Caco-2 (cell line): Measurements from ENCODE around the gene RPS6KC1. TPM values are rescaled to one million over a fixed set of nuclear protein-coding genes. Genes with fewer than 3 reads are reported as not detected.
"Not testable (repeated sequence)": the region's sequence is repeated elsewhere in the genome, so short reads cannot be mapped to it uniquely, and the experiment has no call there.

Experiments used
- BruUV-seq: library from RNA; stranded (reverse); fragments of 400-500 nt; replicated peaks from 2 replicates; lab custom pipeline; 2021; lab: Mats Ljungman, UMichigan
- CTCF ChIA-PET: fragments of 300-600 bp; sonication (Branson Sonifier 250); formaldehyde crosslinking; loops from one replicate; lab custom pipeline; 2022; ENCODE audit warnings: antibody characterized with exemption; lab: Charles Lee
- POLR2A ChIA-PET: fragments of 300-600 bp; sonication (Branson Sonifier 250); formaldehyde crosslinking; loops from one replicate; lab custom pipeline; 2022; ENCODE audit warnings: antibody characterized with exemption; lab: Charles Lee
- DNase-seq, 2 experiments: peaks; one replicate each; pipeline versions ENCODE4 v3.0.0 to v3.0.0-alpha.2; 2020 to 2022
- H3K27me3 ChIP-seq: replicated peaks from 2 replicates; pipeline ENCODE4 v1.6.0; 2011; ENCODE audit warnings: low read length; ENCODE audit not compliant: control insufficient read depth, insufficient read depth
- H3K36me3 ChIP-seq: 2 replicates; pipeline ENCODE4 v1.5.1; 2011; ENCODE audit warnings: low read length; ENCODE audit not compliant: control insufficient read depth, insufficient read depth
- H3K4me1 ChIP-seq: fragments of 250-450 bp; sonication (Bioruptor Pico); 2 replicates; pipeline ENCODE4 v1.5.1; 2020; ENCODE audit warnings: mild to moderate bottlenecking
- H3K4me3 ChIP-seq: 2 replicates; pipeline ENCODE4 v1.5.1; 2011; ENCODE audit warnings: low read depth, mild to moderate bottlenecking, control low read depth, low read length
- H3K9me3 ChIP-seq: fragments of 250-450 bp; sonication (Bioruptor Pico); 2 replicates; pipeline ENCODE4 v1.5.1; 2020; ENCODE audit warnings: mild to moderate bottlenecking, moderate library complexity
- H3K27ac Mint-ChIP-seq: one replicate; pipeline ENCODE4 v1.8.0; 2022; ENCODE audit warnings: mixed read lengths; ENCODE audit not compliant: unreplicated experiment
- H3K27me3 Mint-ChIP-seq: one replicate; pipeline ENCODE4 v1.8.0; 2022; ENCODE audit warnings: mixed read lengths; ENCODE audit not compliant: insufficient read depth, unreplicated experiment
- H3K36me3 Mint-ChIP-seq: one replicate; pipeline ENCODE4 v1.8.0; 2022; ENCODE audit warnings: mild to moderate bottlenecking, mixed read lengths; ENCODE audit not compliant: insufficient read depth, unreplicated experiment
- H3K4me1 Mint-ChIP-seq: one replicate; pipeline ENCODE4 v1.8.0; 2022; ENCODE audit warnings: low read depth, mixed read lengths; ENCODE audit not compliant: unreplicated experiment
- H3K4me3 Mint-ChIP-seq: one replicate; pipeline ENCODE4 v1.8.0; 2022; ENCODE audit warnings: mild to moderate bottlenecking, moderate library complexity, mixed read lengths; ENCODE audit not compliant: unreplicated experiment
- H3K9me3 Mint-ChIP-seq: one replicate; pipeline ENCODE4 v1.8.0; 2022; ENCODE audit warnings: mixed read lengths; ENCODE audit not compliant: unreplicated experiment
- CTCF ChIP-seq, 2 experiments: fragments of 200-600 bp in 1 of 2; IDR thresholded peaks; 1 replicate in 1 of 2; 2 replicates in 1 of 2; pipeline versions ENCODE4 v1.5.1 to v1.8.0; 2011 to 2022; ENCODE audit warnings: antibody characterized with exemption in 1 of 2, control low read depth in 1 of 2, inconsistent platforms in 1 of 2, low read depth in 1 of 2, low read length in 1 of 2, mild to moderate bottlenecking in 1 of 2, moderate library complexity in 1 of 2; ENCODE audit not compliant: insufficient read depth in 1 of 2, severe bottlenecking in 1 of 2, unreplicated experiment in 1 of 2
- intact Hi-C: fragments of 100-400 bp; cut with micrococcal nuclease; formaldehyde crosslinking; loops from one replicate; pipeline ENCODE4 v1.10.0; 2022; ENCODE audit not compliant: unreplicated experiment
- total RNA-seq: library from RNA; stranded (reverse); gene quantifications from 2 replicates; pipeline ENCODE4 v1.2.3, GENCODE V29; 2022

The RPS6KC1 gene
- total RNA-seq, 1 experiment from 2014 or later, result 16.4 TPM

- H3K27ac Mint-ChIP-seq, result no peak overlapping the region
- intact Hi-C loops, result loop anchor here (5.0 to 10.0 kb wide), 2 partner anchors 160 to 413 kb away; partner anchors contain the start of genes ATF3 and FLVCR1
Observed at GRCh38 chr1:213017447-213018273, 33.4 kb upstream of the RPS6KC1 start.

GRCh38 chr1:213019450-213019849 lies 31.6 kb upstream of the RPS6KC1 start:
- H3K9me3 ChIP-seq, result no peaks in the 10 kb centered on the region
- no peaks in the 10 kb centered on the region for H3K27me3 ChIP-seq
- TF ChIP-seq CTCF (IDR thresholded peaks at IDR 0.05; ENCODE audit: insufficient read depth in 1 of 2, low read depth in 1 of 2, low read length in 1 of 2, severe bottlenecking in 1 of 2, unreplicated experiment in 1 of 2), result no peak
- intact Hi-C loops, result loop anchor here (5.0 to 10.0 kb wide), 2 partner anchors 162 to 415 kb away; partner anchors contain the start of genes ATF3 and FLVCR1
- ChIA-PET CTCF (no interaction called here), POLR2A (no interaction called here)
- no peaks in the 10 kb centered on the region for H3K4me1 Mint-ChIP-seq
- no peak overlapping the region for H3K4me3 ChIP-seq
- DNase-seq, result no peak
- no peaks in the 10 kb centered on the region for H3K9me3 Mint-ChIP-seq
- H3K4me3 Mint-ChIP-seq, result no peak overlapping the region
- BruUV-seq, result no TSS peak
- no peaks in the 10 kb centered on the region for H3K27me3 Mint-ChIP-seq
- no peaks in the 10 kb centered on the region for H3K4me1 ChIP-seq
- no peaks in the 10 kb centered on the region for H3K36me3 ChIP-seq
- peaks cover 7% of the 10 kb centered on the region for H3K36me3 Mint-ChIP-seq
- no peak overlapping the region for H3K27ac Mint-ChIP-seq

More at GRCh38 chr1:213017447-213018273, 33.4 kb upstream of the RPS6KC1 start:
- Histone ChIP-seq H3K9me3 (no peaks in the 10 kb centered on the region), H3K4me3 (no peak overlapping the region), H3K36me3 (no peaks in the 10 kb centered on the region), H3K27me3 (no peaks in the 10 kb centered on the region), H3K4me1 (peaks cover 3% of the 10 kb centered on the region; the same call in 1 of the 2 replicates)
- Mint-ChIP-seq H3K4me1 (no peaks in the 10 kb centered on the region), H3K9me3 (no peaks in the 10 kb centered on the region), H3K36me3 (peaks cover 7% of the 10 kb centered on the region), H3K4me3 (no peak overlapping the region), H3K27me3 (no peaks in the 10 kb centered on the region)
- CTCF ChIA-PET, result no interaction called here
- no peak for DNase-seq
- no peak for TF ChIP-seq CTCF (IDR thresholded peaks at IDR 0.05; ENCODE audit: insufficient read depth in 1 of 2, low read depth in 1 of 2, low read length in 1 of 2, severe bottlenecking in 1 of 2, unreplicated experiment in 1 of 2)
- POLR2A ChIA-PET, result no interaction called here
- no TSS peak for BruUV-seq

GRCh38 chr1:213020016-213020415 lies 31.0 kb upstream of the RPS6KC1 start:
- ChIA-PET POLR2A (interaction anchor here (0.6 kb wide), 1 partner anchor 1008 kb away, joined by 3 read pairs; no protein-coding TSS in a partner anchor), CTCF (no interaction called here)
- Histone ChIP-seq H3K27me3 (no peaks in the 10 kb centered on the region), H3K36me3 (no peaks in the 10 kb centered on the region), H3K9me3 (peaks cover 3% of the 10 kb centered on the region; the same call in 1 of the 2 replicates), H3K4me3 (no peak overlapping the region), H3K4me1 (no peaks in the 10 kb centered on the region)
- no peak for DNase-seq
- intact Hi-C loops, result no loop called here
- no peaks in the 10 kb centered on the region for H3K9me3 Mint-ChIP-seq
- no peak overlapping the region for H3K4me3 Mint-ChIP-seq
- no peak for TF ChIP-seq CTCF (IDR thresholded peaks at IDR 0.05; ENCODE audit: insufficient read depth in 1 of 2, low read depth in 1 of 2, low read length in 1 of 2, severe bottlenecking in 1 of 2, unreplicated experiment in 1 of 2)
- H3K27me3 Mint-ChIP-seq, result no peaks in the 10 kb centered on the region
- H3K4me1 Mint-ChIP-seq, result no peaks in the 10 kb centered on the region
- H3K36me3 Mint-ChIP-seq, result peaks cover 7% of the 10 kb centered on the region
- no peak overlapping the region for H3K27ac Mint-ChIP-seq
- BruUV-seq, result no TSS peak

GRCh38 chr1:213027024-213027423 lies 24.0 kb upstream of the RPS6KC1 start:
- peaks cover 13% of the 10 kb centered on the region for H3K9me3 ChIP-seq
- H3K27me3 ChIP-seq, H3K27ac Mint-ChIP-seq, DNase-seq, H3K4me1 ChIP-seq, POLR2A ChIA-PET, H3K27me3 Mint-ChIP-seq, CTCF ChIA-PET, H3K4me3 ChIP-seq, H3K36me3 ChIP-seq, H3K4me3 Mint-ChIP-seq, H3K9me3 Mint-ChIP-seq, BruUV-seq, H3K36me3 Mint-ChIP-seq, intact Hi-C loops, H3K4me1 Mint-ChIP-seq: not testable (repeated sequence)
